BE2C (cell line): Measurements from ENCODE around the gene ERFE. TPM values are rescaled to one million over a fixed set of nuclear protein-coding genes. Genes with fewer than 3 reads are reported as not detected.
"Not testable (repeated sequence)": the region's sequence is repeated elsewhere in the genome, so short reads cannot be mapped to it uniquely, and the experiment has no call there.

ENCODE experiments used
- DNase-seq: peaks from one replicate; pipeline ENCODE4 v3.0.0-alpha.2; 2020
- H3K27me3 ChIP-seq: fragments of 250-450 bp; sonication (Bioruptor Pico); 2 replicates; pipeline ENCODE4 v1.5.1; 2020; ENCODE audit warnings: mild to moderate bottlenecking
- H3K36me3 ChIP-seq: fragments of 250-450 bp; sonication (Bioruptor Pico); 2 replicates; pipeline ENCODE4 v1.5.1; 2020; ENCODE audit warnings: mild to moderate bottlenecking
- H3K4me1 ChIP-seq: fragments of 250-450 bp; sonication (Bioruptor Pico); 2 replicates; pipeline ENCODE4 v1.5.1; 2020
- H3K4me3 ChIP-seq: 2 replicates; pipeline ENCODE4 v1.5.1; 2011; ENCODE audit warnings: low read depth, low read length
- H3K9me3 ChIP-seq: fragments of 250-450 bp; sonication (Bioruptor Pico); 2 replicates; pipeline ENCODE4 v1.5.1; 2020
- polyA plus RNA-seq: library from polyadenylated mRNA; unstranded; fragments of >200 nt; gene quantifications from one replicate; pipeline ENCODE4 v1.2.1, GENCODE V29; 2012; ENCODE audit warnings: low read depth, missing spikeins; ENCODE audit not compliant: insufficient read length, insufficient read depth
- TF ChIP-seq, protein P1 (sequence below): IDR thresholded peaks from 2 replicates; pipeline ENCODE4 v1.5.1; 2012; ENCODE audit warnings: mild to moderate bottlenecking, low read depth, low read length

ERFE gene, protein sequence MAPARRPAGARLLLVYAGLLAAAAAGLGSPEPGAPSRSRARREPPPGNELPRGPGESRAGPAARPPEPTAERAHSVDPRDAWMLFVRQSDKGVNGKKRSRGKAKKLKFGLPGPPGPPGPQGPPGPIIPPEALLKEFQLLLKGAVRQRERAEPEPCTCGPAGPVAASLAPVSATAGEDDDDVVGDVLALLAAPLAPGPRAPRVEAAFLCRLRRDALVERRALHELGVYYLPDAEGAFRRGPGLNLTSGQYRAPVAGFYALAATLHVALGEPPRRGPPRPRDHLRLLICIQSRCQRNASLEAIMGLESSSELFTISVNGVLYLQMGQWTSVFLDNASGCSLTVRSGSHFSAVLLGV
- 0.43 TPM for polyA plus RNA-seq

DNA sequence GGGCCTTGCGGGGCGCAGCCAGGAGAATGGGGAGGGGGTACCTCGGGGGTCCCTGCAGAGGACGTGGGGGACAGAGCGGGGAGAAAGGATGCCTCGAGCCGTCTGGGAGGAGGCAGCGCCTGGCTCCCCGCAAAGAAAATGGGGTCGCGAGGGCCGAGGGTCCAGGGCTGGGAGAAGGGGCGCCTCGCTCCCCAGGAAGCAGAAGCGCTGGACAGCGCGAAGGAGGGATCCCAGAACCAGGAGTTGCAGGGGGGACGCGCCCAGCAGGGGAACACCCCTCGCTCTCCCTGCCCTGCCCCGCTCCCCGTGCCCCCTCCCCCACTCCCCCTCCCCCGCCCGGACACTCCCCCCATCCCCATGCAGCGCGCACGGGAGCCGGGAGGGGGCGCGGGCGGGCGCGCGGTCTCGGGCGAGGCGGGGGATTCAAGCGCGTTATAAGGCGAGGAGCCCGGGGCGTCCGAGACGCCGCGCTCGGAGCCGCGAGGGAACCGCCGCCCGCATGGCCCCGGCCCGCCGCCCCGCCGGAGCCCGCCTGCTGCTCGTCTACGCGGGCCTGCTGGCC lies at the start of gene ERFE:
ERFE (plus strand) TSS at position 462 of the 562 bp plus-strand sequence; CDS start at position 500, 38 bp downstream.
- Histone ChIP-seq H3K36me3 (no peaks in the 10 kb centered on the region), H3K4me3 (peak within 1 kb of the TSS; percentile 37), H3K9me3 (no peaks in the 10 kb centered on the region), H3K4me1 (no peaks in the 10 kb centered on the region), H3K27me3 (peaks cover 18% of the 10 kb centered on the region)
- TF ChIP-seq, protein P1, sequence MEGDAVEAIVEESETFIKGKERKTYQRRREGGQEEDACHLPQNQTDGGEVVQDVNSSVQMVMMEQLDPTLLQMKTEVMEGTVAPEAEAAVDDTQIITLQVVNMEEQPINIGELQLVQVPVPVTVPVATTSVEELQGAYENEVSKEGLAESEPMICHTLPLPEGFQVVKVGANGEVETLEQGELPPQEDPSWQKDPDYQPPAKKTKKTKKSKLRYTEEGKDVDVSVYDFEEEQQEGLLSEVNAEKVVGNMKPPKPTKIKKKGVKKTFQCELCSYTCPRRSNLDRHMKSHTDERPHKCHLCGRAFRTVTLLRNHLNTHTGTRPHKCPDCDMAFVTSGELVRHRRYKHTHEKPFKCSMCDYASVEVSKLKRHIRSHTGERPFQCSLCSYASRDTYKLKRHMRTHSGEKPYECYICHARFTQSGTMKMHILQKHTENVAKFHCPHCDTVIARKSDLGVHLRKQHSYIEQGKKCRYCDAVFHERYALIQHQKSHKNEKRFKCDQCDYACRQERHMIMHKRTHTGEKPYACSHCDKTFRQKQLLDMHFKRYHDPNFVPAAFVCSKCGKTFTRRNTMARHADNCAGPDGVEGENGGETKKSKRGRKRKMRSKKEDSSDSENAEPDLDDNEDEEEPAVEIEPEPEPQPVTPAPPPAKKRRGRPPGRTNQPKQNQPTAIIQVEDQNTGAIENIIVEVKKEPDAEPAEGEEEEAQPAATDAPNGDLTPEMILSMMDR: peak; percentile 27; the same call in 1 of the 2 replicates
- peak; percentile 72 for DNase-seq

DNA sequence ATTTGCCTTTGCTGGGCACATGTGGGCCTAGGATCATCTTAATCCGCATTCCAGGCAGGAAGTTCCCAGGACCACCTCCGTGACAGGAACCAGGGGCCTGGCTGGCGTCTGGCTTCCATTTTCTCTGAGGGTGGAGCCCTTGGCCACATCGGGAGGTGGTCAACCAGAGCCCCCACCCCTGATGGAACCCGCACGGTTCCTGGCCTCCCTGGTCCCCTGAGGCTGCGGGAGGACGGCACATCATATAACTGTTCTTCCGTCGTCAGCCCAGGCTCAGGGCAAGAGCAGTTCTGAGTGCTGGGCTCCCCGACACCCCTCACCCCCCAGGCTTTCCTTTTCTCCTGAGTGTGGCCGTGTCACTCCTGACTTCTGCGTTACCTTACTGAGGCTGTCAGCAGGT lies 45.2 kb upstream of the ERFE start:
- TF ChIP-seq, protein P1: no peak
- Histone ChIP-seq H3K4me1 (peaks cover 3% of the 10 kb centered on the region), H3K27me3 (no peaks in the 10 kb centered on the region), H3K36me3 (no peaks in the 10 kb centered on the region), H3K9me3 (no peaks in the 10 kb centered on the region; the same call in 1 of the 2 replicates), H3K4me3 (no peak overlapping the region)
- DNase-seq: no peak

DNA sequence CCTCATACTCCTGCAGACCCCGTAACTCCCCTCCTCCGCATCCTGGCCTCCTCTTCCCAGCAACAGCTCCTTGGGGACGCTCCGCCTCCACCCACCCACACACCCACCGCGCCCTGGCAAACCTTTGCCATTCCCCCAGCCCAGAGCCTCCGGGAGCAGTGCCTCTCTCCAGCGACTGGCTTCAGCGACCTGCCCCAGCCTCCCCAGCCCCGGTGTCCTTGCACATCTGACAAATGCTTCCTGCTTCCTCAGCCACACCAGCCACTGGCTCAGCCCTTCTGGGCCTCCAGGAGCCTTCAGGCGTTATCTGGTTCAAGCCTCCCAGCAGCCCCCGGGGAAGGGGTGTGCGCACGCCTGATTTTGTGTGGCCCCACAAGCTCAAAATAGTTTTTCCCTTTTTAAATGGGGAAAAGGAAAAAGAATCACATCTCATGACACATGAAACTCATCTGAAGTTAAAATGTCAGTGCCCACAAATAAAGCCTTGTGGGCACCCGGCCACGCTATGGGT lies 44.4 kb upstream of the ERFE start:
- H3K27me3 ChIP-seq: no peaks in the 10 kb centered on the region
- no peaks in the 10 kb centered on the region for H3K4me1 ChIP-seq
- no peak for DNase-seq
- H3K9me3 ChIP-seq: no peaks in the 10 kb centered on the region; the same call in 1 of the 2 replicates
- TF ChIP-seq, protein P1: no peak
- H3K36me3 ChIP-seq: no peaks in the 10 kb centered on the region
- no peak overlapping the region for H3K4me3 ChIP-seq

DNA sequence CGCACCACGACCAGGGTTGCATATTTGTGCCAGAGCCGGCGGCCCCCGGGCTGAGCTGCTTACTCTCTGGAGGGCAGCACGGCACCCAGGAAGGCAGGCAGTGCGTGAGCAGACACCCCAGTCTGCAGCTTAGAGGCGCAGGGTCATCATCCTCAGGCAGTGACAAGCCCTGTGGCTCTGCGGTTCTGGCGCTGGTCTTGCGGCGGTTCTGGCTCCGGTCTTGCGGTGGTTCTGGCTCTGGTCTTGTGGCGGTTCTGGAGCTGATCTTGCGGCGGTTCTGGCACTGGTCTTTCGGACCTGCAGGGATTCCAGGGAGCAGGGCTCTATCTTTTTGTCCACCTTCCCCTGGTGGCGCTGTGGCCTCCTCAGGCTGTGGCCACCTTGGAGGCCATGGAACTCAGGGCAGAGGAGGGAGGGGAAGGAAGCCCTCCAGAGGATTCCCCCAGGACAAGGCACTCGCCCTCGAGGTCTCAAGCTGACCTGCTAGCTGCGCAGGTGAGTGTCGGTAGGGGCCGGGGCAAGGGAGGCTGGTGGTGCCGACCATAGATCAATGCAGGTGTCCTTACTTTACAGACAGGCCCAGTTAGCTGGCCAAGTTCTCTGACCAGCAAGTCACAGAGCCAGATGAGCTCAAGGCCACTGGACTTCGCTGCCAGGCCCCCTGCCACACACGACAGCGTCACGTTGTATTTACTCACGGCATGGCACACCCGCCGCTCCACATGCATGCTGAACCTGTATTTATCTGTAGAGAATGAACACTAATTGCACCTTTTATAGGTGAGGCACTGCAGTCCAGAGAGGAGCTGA lies 43.7 kb upstream of the ERFE start:
- Histone ChIP-seq H3K36me3 (no peaks in the 10 kb centered on the region), H3K9me3 (no peaks in the 10 kb centered on the region; the same call in 1 of the 2 replicates), H3K4me3 (no peak overlapping the region), H3K4me1 (no peaks in the 10 kb centered on the region), H3K27me3 (no peaks in the 10 kb centered on the region)
- TF ChIP-seq, protein P1: no peak
- DNase-seq: no peak

DNA sequence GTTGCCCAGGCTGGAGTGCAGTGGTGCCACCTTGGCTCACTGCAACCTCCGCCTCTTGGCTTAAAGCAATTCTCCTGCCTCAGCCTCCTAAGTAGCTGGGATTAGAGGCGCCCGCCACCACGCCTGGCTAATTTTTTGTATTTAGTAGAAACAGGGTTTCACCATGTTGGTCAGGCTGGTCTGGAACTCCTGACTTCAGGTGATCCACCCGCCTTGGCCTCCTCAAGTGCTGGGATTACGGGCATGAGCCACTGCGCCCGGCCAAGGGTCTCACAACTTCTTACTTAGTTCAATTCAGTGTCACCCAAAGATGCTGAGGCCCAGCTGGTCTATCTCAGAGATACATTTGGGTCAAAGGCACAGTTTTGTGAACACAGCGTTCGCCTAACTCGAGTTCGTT lies 43.1 kb upstream of the ERFE start:
- not testable (repeated sequence) for H3K36me3 ChIP-seq, H3K9me3 ChIP-seq, H3K4me1 ChIP-seq, H3K27me3 ChIP-seq, H3K4me3 ChIP-seq
- DNase-seq: peak; percentile 2

DNA sequence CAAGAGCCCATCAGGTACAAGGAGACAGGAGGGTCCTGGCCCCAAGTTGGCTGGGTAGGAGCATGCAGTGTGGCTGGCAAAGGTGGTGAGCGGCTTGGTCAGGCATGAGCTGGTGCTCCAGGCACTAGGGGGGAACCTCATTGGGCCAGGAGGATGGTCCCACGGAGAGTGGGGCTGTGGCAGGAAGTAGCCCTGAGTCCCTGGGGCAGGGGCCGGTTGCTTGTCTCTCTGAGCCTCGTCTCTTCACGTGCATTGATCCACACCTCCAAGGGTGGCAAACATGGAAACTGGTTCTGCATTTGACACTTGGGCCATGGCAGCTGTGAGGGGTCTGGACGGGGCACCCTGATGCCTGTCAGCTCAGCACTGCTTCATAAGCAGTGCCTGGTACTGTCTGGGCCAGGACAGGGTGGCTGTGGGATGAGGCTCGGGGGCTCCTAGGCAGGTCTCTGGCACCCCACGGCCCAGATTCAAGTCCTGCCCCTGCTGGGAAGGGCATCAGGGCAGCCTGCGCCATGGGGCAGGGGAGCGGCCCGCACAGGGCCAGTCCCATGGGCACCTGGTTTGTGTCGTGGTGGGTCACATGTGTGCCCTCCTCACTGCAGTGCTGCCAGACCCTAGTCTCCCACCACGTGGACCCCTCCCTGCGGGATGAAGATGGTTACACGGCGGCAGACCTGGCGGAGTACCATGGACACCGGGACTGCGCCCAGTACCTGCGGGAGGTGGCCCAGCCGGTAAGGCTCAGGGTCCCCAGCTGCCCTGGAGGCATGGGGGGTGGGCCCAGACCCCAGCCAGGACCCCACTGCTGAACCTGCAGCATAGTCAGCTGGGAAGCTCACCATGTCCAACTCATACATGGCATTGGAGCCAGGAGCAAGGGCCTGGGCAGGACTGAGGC lies 42.2 kb upstream of the ERFE start:
- no peaks in the 10 kb centered on the region; the same call in 1 of the 2 replicates for H3K9me3 ChIP-seq
- H3K27me3 ChIP-seq: no peaks in the 10 kb centered on the region
- H3K36me3 ChIP-seq: no peaks in the 10 kb centered on the region
- peak; percentile 4 for DNase-seq
- TF ChIP-seq, protein P1: no peak
- no peaks in the 10 kb centered on the region for H3K4me1 ChIP-seq
- H3K4me3 ChIP-seq: no peak overlapping the region
